Spleen (tissue), 11 donors: ENCODE results near the gene GSG1L. TPM values are rescaled to one million over a fixed set of nuclear protein-coding genes. Genes with fewer than 3 reads are reported as not detected.

ENCODE experiments used
- DNase-seq: peaks from one replicate; pipeline ENCODE4 v3.0.0-alpha.2; 2020
- H3K27ac ChIP-seq, 8 donors: fragments of 200-600 bp; sonication (generic) in 7 of 8; 1 replicate in 4 of 8; 2 replicates in 4 of 8; pipeline versions ENCODE4 v1.5.0 to v1.8.0; 2016 to 2021; ENCODE audit warnings: inconsistent platforms in 4 of 8, mild to moderate bottlenecking in 4 of 8, moderate library complexity in 1 of 8
- H3K27me3 ChIP-seq, 7 donors: fragments of 200-600 bp; sonication (generic) in 6 of 7; replicated peaks in 1 of 7; 1 replicate in 4 of 7; 2 replicates in 3 of 7; pipeline versions ENCODE4 v1.5.0 to v1.8.0; 2016 to 2021; ENCODE audit warnings: inconsistent platforms in 3 of 7, mild to moderate bottlenecking in 1 of 7
- H3K36me3 ChIP-seq, 6 donors: fragments of 200-600 bp; sonication (generic) in 5 of 6; 1 replicate in 4 of 6; 2 replicates in 2 of 6; pipeline versions ENCODE4 v1.5.0 to v1.8.0; 2016 to 2021; ENCODE audit warnings: inconsistent platforms in 2 of 6
- H3K4me1 ChIP-seq, 6 donors: fragments of 200-600 bp; sonication (generic) in 5 of 6; 1 replicate in 3 of 6; 2 replicates in 3 of 6; pipeline versions ENCODE4 v1.5.0 to v1.8.0; 2016 to 2021; ENCODE audit warnings: inconsistent platforms in 3 of 6
- H3K4me3 ChIP-seq, 8 donors: fragments of 200-600 bp; sonication (generic) in 7 of 8; 1 replicate in 4 of 8; 2 replicates in 4 of 8; pipeline versions ENCODE4 v1.5.0 to v1.8.0; 2016 to 2021; ENCODE audit warnings: inconsistent platforms in 4 of 8, mild to moderate bottlenecking in 4 of 8, moderate library complexity in 2 of 8
- H3K9me3 ChIP-seq, 8 donors: fragments of 200-600 bp; sonication (generic) in 7 of 8; 1 replicate in 4 of 8; 2 replicates in 4 of 8; pipeline versions ENCODE4 v1.5.0 to v1.8.0; 2016 to 2021; ENCODE audit warnings: inconsistent platforms in 4 of 8
- POLR2A ChIP-seq, 3 donors: fragments of 450-650 bp; IDR thresholded peaks; one replicate each; pipeline ENCODE4 v1.5.1; 2017; ENCODE audit warnings: antibody characterized with exemption in 3 of 3, mild to moderate bottlenecking in 1 of 3
- POLR2AphosphoS5 ChIP-seq, 3 donors: sonication (generic); formaldehyde crosslinking; IDR thresholded peaks; one replicate each; pipeline ENCODE4 v1.5.1; 2017; ENCODE audit warnings: antibody characterized with exemption in 3 of 3
- WGBS, 5 donors: extraction: QIAGEN DNeasy Blood & Tissue Kit in 3 of 5; methylation state at CpG; one replicate each; pipeline versions ENCODE4 v1.1.5 to v1.1.7; 2013 to 2018; 5-methylcytosine and 5-hydroxymethylcytosine counted together
- intact Hi-C: fragments of 100-400 bp; cut with DNase I; formaldehyde crosslinking; loops from one replicate; pipeline ENCODE4 v1.15.0; 2023; ENCODE audit warnings: low total_unique reads
- polyA plus RNA-seq, 3 donors: library from polyadenylated mRNA; stranded (reverse); fragments of 200-250 nt; gene quantifications; one replicate each; pipeline ENCODE4 v1.2.1, GENCODE V29; 2013
- total RNA-seq, 7 donors: library from RNA; depleted of rRNA in 3 of 7; stranded (reverse); fragments of >200 nt in 3 of 7; fragmentation: NEBNext Ultra II Directional in 4 of 7; extraction: Animal tissue kit (Norgen Biotek cat#: 25700) in 4 of 7; gene quantifications; one replicate each; pipeline versions ENCODE4 v1.1.0 to v1.2.1, GENCODE V29; 2016 to 2021
- TF ChIP-seq, protein P1 (sequence below), 11 experiments: fragments of 200-600 bp in 7 of 11; fragments of 450-650 bp in 4 of 11; sonication (generic) in 4 of 11; IDR thresholded peaks in 8 of 11; conservative IDR thresholded peaks in 3 of 11; 1 replicate in 7 of 11; 2 replicates in 4 of 11; pipeline versions ENCODE4 v1.4.0 to v1.8.0; 2016 to 2021; ENCODE audit warnings: antibody characterized with exemption in 11 of 11, inconsistent platforms in 4 of 11, mild to moderate bottlenecking in 1 of 11
- donor health status: healthy with polysubstance abuse.
- donor health status: DM: no; HTN: no; CAD: no; lungs with moderate emphysema.
- donor health status: DM: no; HTN: no; CAD: no.
- donor health status: Bipolar disorder and iron deficiency.
- donor health status: healthy.
- donor health status: DM: no; HTN: no; CAD: no.
- donor health status: DM: yes; HTN: yes; CAD: no.

GSG1L gene
- total and polyA plus RNA-seq, 10 donors, result 0.22 to 0.58 (median 0.43) TPM; not detected in 6

DNA sequence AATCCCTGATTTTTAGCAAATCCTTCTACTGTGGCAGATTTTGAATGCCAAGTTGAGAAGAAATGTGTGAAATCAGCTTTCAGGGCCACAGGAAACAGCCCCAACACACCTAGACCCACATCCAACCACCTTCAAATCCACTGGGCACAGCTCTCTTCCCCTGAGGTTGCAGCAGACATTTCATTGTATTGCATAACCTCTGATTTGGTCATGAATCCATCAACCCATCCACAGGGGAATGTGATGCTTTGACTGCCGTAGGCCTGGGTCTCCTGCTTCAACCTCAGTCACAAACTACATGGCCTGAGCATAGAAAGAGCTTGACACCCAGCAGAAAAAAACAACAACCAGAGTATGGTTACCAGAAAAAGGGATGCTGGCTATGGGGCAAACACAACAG lies 145.6 kb downstream of the GSG1L start:
- 59 to 84% (median 75%) methylated on average over 1 of the region's 1 CpG for WGBS, 5 donors
- intact Hi-C loops, result no loop called here
- DNase-seq, result peak; percentile 4
- no peak overlapping the region for H3K4me3 ChIP-seq
- H3K27me3 ChIP-seq, result peaks cover 0 to 87% (median 4%) of the 10 kb centered on the region in 7 donors
- no peak for TF ChIP-seq POLR2A (IDR thresholded peaks at IDR 0.05)
- TF ChIP-seq, protein P1, sequence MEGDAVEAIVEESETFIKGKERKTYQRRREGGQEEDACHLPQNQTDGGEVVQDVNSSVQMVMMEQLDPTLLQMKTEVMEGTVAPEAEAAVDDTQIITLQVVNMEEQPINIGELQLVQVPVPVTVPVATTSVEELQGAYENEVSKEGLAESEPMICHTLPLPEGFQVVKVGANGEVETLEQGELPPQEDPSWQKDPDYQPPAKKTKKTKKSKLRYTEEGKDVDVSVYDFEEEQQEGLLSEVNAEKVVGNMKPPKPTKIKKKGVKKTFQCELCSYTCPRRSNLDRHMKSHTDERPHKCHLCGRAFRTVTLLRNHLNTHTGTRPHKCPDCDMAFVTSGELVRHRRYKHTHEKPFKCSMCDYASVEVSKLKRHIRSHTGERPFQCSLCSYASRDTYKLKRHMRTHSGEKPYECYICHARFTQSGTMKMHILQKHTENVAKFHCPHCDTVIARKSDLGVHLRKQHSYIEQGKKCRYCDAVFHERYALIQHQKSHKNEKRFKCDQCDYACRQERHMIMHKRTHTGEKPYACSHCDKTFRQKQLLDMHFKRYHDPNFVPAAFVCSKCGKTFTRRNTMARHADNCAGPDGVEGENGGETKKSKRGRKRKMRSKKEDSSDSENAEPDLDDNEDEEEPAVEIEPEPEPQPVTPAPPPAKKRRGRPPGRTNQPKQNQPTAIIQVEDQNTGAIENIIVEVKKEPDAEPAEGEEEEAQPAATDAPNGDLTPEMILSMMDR (IDR thresholded peaks at IDR 0.05 in 8 of 11, conservative IDR thresholded peaks at IDR 0.05 in 3 of 11), result no peak
- no peak for TF ChIP-seq POLR2AphosphoS5 (IDR thresholded peaks at IDR 0.05)
- no peaks in the 10 kb centered on the region for H3K36me3 ChIP-seq
- H3K27ac ChIP-seq, result no peak overlapping the region
- no peaks in the 10 kb centered on the region for H3K9me3 ChIP-seq
- H3K4me1 ChIP-seq, result no peaks in the 10 kb centered on the region

DNA sequence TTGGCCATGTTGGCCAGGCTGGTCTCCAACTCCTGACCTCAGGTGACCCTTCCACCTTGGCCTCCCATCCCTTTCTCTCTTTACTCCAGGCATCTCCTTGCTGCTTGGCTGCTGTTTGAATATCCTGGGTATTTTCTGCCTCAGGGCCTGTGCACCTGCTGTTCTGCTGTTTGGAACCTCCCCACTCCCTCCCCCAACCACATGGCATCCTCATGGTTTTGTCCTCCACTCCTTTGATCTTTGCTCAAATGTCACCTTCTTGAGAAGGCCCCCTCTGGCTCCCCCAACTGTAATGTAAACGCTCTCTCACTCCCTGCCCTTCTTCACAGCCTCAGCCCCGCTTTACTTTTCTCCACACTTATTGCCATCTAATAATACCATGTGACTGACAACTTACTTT lies 152.0 kb downstream of the GSG1L start:
- intact Hi-C loops, result no loop called here
- Histone ChIP-seq H3K9me3 (no peaks in the 10 kb centered on the region), H3K27ac (no peak overlapping the region), H3K36me3 (no peaks in the 10 kb centered on the region), H3K27me3 (peaks cover 0 to 41% (median 0%) of the 10 kb centered on the region in 7 donors), H3K4me3 (no peak overlapping the region), H3K4me1 (no peaks in the 10 kb centered on the region)
- TF ChIP-seq, protein P1 (IDR thresholded peaks at IDR 0.05 in 8 of 11, conservative IDR thresholded peaks at IDR 0.05 in 3 of 11), result no peak
- TF ChIP-seq POLR2AphosphoS5 (IDR thresholded peaks at IDR 0.05) (no peak), POLR2A (IDR thresholded peaks at IDR 0.05) (no peak)
- 45 to 56% (median 54%) methylated on average over 2 of the region's 2 CpGs for WGBS, 5 donors
- peak; percentile 4 for DNase-seq

DNA sequence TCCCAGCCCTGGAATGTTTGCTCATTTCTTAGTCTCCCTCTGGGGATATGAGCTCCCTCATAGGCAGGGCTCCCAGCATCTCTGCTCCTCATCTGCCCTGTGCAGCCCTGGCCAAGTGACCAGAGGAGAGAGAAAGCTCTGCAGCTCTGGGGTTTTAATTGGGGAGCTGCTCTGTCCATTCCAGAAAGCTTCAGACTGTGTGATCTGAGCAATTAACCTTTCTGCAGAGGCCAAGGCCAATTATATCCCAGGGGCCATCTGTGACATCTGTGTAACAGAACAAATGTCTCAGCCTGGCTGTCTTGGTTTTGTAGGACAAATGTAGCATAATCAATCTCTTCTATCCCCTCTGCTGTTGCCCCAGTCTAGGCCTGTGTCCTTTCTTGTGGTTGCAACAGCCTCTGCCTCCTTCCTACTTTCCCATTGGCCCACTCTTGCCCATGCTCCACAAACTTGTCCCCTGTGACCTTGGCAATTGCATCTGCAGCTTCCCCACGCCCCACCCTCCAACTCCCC lies 156.0 kb downstream of the GSG1L start:
- 50 to 65% (median 62%) methylated on average over 1 of the region's 1 CpG for WGBS, 5 donors
- intact Hi-C loops, result no loop called here
- Histone ChIP-seq H3K27ac (no peak overlapping the region), H3K36me3 (no peaks in the 10 kb centered on the region), H3K9me3 (no peaks in the 10 kb centered on the region), H3K4me3 (no peak overlapping the region), H3K27me3 (peaks cover 0 to 33% (median 0%) of the 10 kb centered on the region in 7 donors), H3K4me1 (no peaks in the 10 kb centered on the region)
- peak; percentile 4 for DNase-seq
- TF ChIP-seq, protein P1 (IDR thresholded peaks at IDR 0.05 in 8 of 11, conservative IDR thresholded peaks at IDR 0.05 in 3 of 11), result no peak
- no peak for TF ChIP-seq POLR2A (IDR thresholded peaks at IDR 0.05)
- no peak for TF ChIP-seq POLR2AphosphoS5 (IDR thresholded peaks at IDR 0.05)

DNA sequence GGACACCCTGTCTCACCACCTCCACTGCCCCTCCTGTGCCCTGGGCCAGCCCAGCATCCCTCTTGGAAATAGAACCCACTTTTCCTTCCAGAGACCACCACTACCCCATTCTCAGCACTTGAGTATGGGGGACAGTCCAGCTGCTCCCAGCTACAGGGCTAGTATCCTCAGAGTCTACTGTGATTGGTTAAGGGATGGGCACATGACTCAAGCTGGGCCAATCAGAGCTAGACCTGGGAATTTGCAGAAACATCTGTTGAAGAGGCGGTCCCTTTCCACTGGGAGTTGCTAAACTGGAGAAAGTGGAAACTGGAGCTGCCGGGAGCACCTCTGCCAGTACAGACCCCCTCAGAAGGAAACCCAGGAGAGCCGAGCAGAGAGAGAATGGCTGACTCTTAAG lies 156.6 kb downstream of the GSG1L start:
- Histone ChIP-seq H3K36me3 (no peaks in the 10 kb centered on the region), H3K4me1 (no peaks in the 10 kb centered on the region), H3K9me3 (no peaks in the 10 kb centered on the region), H3K4me3 (no peak overlapping the region), H3K27me3 (peaks cover 0 to 30% (median 0%) of the 10 kb centered on the region in 7 donors), H3K27ac (no peak overlapping the region)
- peak; percentile 44 for DNase-seq
- WGBS, 5 donors, result 80 to 90% (median 87%) methylated on average over 3 of the region's 3 CpGs
- intact Hi-C loops, result no loop called here
- TF ChIP-seq, protein P1 (IDR thresholded peaks at IDR 0.05 in 8 of 11, conservative IDR thresholded peaks at IDR 0.05 in 3 of 11), result no peak
- no peak for TF ChIP-seq POLR2AphosphoS5 (IDR thresholded peaks at IDR 0.05)
- no peak for TF ChIP-seq POLR2A (IDR thresholded peaks at IDR 0.05)
